Transverse colon (tissue), 3 donors: ENCODE data around the gene DROSHA.

Experiments
- CTCF ChIP-seq, 5 experiments: fragments of 200-600 bp in 3 of 5; fragments of 450-650 bp in 2 of 5; sonication (generic) in 3 of 5; IDR thresholded peaks; 1 replicate in 2 of 5; 2 replicates in 3 of 5; pipeline ENCODE4 v1.5.1; 2016 to 2017; ENCODE audit warnings: antibody characterized with exemption in 5 of 5, inconsistent platforms in 3 of 5, mild to moderate bottlenecking in 2 of 5, moderate library complexity in 1 of 5
- EP300 ChIP-seq: sonication (generic); formaldehyde crosslinking; IDR thresholded peaks from one replicate; pipeline ENCODE4 v1.6.1; 2017; ENCODE audit warnings: antibody characterized with exemption, low read depth

- TF ChIP-seq CTCF (IDR thresholded peaks at IDR 0.05), result no peak
- TF ChIP-seq EP300, result no peak
These were observed 123.1 kb downstream of the DROSHA start for GRCh38 chr5:31408814-31409213.
